GM21390 (cell line): ENCODE results near the gene LRRC56.
"Not testable (repeated sequence)": the region's sequence is repeated elsewhere in the genome, so short reads cannot be mapped to it uniquely, and the experiment has no call there.

Experiments
- ATAC-seq: cut with Tn5 transposase; IDR thresholded peaks from one replicate; pipeline ENCODE4 v1.9.1; 2021; ENCODE audit not compliant: unreplicated experiment

The LRRC56 gene

DNA sequence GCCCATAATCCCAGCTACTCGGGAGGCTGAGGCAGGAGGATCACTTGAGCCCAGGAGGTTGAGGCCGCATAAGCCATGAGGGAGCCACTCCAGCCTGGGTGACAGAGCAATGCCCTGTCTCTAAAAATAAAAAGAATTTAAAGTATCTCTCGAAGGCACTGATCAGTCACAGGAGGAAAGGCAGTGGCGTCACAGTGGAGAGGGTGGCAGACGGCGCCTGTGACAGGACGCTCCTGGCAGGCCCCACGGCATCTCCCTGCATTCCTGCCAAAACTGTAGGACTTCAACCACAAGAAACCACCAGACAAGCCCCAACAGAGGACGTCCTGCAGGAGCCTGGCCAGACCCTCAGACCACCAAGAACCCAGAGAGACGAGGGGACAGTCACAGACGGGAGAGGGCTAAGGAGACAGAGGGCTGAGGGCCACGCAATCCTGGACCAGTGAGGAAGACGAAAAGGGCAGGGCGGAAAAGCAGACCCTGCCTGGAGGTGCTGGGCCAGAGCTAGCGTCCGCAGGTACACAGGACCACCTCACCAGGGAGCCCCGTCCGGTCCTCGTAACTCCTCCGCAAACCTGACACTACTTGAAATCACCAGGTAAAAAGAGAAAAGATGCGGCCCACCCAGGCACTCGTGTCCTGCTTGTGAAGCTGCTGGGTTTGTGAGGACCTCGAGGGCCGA lies 36.2 kb upstream of the LRRC56 start:
- ATAC-seq = no peak

- ATAC-seq = no peak
These were observed 35.5 kb upstream of the LRRC56 start for GRCh38 chr11:501683-502287.

- ATAC-seq = no peak
These were observed 34.8 kb upstream of the LRRC56 start for GRCh38 chr11:502288-503178.

DNA sequence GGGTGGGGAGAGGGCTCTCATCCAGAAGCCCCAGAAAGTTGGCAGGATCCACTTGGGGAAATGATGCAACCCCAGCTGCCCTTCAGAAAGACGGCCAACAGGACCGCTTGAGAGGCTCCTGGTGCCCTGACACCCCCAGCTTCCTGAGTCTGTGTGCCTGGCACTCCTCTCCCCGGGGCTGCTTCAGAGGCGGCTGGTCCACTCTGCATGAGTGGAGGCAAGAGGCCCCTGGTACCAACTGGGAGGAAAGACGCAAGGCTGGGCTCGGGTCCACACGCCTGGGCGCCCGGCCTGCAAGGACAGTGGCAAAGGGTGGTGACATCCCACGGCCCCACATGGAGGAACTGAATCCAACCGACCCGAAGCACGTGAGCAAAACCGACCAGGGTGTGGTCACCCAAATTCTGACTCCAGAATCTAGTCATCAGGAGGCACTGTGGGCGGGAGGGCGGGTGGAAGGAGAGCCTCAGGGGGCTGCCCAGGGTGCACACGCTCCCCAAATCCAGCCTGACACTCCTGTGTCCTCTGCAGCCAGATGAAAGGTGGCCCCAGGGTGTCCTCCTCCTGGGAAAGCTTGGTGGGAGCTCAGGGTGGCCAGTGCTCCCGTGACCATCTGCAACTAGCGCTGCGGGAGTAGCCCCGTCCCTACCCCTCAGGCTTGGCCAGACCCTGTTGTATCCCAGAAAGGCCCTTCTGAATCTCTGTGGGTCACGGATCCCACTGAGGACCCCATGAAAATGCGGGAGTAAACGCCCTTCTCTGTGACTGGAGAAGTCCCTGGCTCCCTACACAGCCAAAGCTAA lies 33.9 kb upstream of the LRRC56 start:
- no peak for ATAC-seq

DNA sequence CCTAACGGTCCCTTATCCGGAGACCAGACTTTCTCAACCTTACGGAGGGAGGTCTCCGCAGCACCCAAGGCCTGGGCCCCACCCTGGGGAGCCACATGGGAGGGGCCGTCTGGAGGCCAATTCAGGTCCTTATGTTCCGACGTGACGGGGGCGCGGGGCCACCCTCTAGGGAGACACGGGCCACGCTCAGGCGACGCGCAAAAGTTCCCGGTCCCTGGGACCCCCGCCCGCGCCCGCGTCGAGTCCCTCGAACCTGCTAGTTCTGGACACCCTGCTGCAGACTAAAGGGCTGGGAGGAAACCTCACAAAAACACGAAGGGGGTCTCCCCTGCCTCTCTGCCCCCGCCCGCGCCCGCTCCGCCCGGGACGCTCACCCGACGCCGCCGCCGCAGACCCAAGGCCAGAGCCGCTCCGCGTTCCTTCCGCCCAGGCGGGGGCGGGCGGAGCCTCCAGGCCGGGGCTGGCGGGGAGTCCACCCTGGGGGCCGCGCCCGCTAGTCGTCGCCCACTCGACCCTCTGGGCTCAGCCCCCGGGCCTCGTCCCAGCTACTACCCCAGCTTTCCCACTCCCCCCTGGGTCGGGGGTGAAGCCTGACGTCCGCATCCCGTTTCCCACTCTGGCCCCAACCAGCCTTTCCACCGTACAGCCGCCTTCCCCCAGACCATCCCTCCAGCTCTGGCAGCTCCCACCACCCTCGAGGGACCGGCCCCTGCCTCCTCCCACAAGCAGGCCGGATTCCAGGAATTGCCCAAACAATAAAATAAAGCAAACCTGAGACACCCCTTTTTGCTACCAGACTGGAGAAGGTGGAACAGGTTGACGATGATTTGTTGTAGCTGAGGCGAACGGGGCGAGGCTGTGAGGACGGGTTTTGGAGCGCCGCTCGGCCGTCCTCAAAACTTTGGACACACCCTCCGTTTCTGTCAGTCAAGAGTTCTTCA lies 33.0 kb upstream of the LRRC56 start:
- ATAC-seq = no peak

- no peak for ATAC-seq
These were observed 32.4 kb upstream of the LRRC56 start for GRCh38 chr11:504994-505344.

DNA sequence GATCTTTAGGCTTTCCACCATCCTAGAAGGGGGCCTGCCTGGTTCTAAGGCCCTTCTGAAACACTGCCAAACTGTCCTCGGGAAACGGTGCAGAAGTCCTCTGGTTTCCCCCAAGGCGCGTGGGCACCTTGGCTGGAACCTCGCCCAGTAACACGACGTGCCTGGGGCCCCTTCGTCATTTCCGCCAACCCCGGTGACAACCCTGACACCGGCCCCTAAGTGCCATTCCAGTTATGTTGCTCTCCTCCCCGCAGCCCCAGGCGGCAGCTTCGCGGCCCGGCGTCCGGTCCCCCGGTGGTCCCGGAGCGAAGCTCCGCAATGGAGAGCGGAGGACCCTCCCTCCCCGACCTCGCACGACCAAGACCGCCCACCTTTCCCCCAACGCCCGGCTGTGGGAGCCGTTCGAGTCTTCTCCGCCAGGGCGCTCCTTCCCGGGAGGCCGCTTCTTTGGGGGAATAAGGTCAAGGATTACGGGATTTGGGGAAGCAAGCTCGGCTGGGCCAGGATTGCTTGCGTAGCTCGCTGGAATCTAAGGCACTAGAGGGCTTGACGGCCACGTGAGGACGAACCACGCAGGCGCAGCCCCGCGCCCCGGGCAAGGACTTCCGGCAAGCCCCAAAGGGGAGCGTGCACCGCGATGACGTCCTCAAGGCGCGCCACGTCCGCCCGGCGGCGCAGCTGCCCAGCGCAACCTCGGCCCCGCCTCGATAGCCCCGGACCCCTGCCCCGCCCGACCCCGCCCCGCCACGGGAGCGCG lies 30.9 kb upstream of the LRRC56 start:
- peak; percentile 55 for ATAC-seq

DNA sequence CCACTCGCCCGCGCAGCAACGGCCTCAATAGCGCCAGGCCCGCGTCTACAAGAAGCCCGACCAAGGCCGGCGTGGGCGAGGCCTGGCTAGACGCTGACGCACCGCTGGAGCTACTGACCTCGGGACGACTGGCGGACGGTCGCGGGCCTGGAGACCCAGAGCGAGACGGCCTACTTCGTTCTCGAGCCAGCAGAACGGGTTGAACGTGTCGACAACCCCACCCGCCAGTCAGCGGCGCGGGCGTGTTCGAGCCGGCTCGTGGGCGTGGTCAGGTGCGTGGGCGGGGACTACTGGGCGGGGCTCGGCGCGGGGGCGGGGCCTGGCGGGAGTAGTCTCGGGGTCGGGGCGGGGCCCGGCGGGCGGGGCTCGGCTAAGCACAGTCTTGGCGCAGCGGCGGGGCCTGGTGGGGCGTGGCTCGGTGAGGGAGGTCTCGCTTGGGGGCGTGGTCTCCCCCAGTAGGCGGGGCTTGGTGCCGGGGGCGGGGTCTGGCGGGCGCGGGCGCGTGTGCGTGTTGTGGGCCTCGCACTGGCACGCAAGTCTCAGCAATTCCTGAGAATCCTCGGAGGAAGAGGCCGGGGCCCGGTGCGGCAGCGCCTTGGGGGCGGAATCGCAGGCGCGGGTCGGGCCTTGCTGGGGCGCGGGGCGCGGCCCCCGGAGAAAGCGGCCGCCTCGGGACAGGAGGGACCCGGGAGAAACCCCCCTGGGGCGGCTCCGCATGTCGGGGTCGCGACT lies 30.2 kb upstream of the LRRC56 start, which contains the start of gene RNH1:
RNH1 (minus strand) TSS at position 248 of the 732 bp plus-strand sequence. CDS start 5,080 bp downstream, outside the sequence.
- ATAC-seq = peak; percentile 46

GRCh38 chr11:507727-508515 lies 29.4 kb upstream of the LRRC56 start:
- no peak for ATAC-seq

GRCh38 chr11:508956-509355 lies 28.4 kb upstream of the LRRC56 start:
- ATAC-seq = no peak

GRCh38 chr11:512761-513595 lies 24.3 kb upstream of the LRRC56 start:
- no peak for ATAC-seq

- no peak for ATAC-seq
These were observed 22.7 kb upstream of the LRRC56 start for GRCh38 chr11:514606-515005.

DNA sequence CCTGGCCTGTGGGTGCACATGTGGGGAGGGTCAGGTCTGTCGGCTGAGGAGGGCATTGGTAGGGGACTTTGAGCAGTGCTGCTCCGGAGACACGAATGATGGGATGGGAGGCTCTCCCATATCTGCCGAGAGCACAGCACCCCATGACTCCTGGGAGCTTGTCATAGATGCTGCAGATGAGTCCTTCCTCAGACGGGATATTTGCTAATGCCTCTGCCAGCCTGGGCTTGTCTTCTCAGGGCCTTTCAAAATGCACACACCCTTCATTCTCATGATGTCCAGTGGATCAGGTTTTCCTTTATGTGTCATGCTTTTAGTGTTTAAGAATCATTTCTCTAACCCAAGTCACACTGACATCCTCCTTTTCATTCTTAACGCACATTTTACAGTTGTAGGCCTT lies 22.2 kb upstream of the LRRC56 start:
- no peak for ATAC-seq

DNA sequence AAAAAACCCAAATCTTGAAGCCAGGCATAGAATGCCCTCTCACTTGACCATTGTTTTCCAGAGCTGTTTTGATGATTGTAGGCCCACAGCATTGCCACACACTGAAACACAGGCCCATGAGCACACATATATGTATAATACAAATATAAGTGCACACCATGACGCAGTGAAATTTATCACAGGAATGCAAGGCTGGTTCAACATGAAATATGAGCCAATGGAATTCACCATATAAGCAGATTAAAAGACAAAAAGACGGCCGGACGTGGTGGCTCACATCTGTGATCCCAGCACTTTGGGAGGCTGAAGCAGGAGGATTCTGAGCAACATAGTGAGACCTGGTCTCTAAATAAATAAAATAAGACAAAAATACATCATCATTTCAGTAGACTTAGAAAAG lies 20.9 kb upstream of the LRRC56 start:
- no peak for ATAC-seq

GRCh38 chr11:516918-517685 lies 20.2 kb upstream of the LRRC56 start:
- not testable (repeated sequence) for ATAC-seq
